ENCODE measurements around the gene PLD3. TPM values are rescaled to one million over a fixed set of nuclear protein-coding genes. Genes with fewer than 3 reads are reported as not detected.

Gene PLD3
- total and polyA plus RNA-seq, 11 donors: 109 to 375 (median 161) TPM

- intact Hi-C loops (cut with DNase I): no loop called here
- H3K4me1 ChIP-seq: no peaks in the 10 kb centered on the region
- H3K27me3 ChIP-seq: no peaks in the 10 kb centered on the region
- H3K27ac ChIP-seq: no peak overlapping the region
- H3K4me3 ChIP-seq: no peak overlapping the region
- WGBS, 4 donors: 91 to 92% (median 91%) methylated on average over 10 of the region's 10 CpGs
- ATAC-seq (no peak), DNase-seq (no peak)
- TF ChIP-seq POLR2A (IDR thresholded peaks at IDR 0.05) (no peak), CTCF (IDR thresholded peaks at IDR 0.05) (no peak)
- H3K36me3 ChIP-seq: no peaks in the 10 kb centered on the region
- no peaks in the 10 kb centered on the region for H3K9me3 ChIP-seq
These were observed 38.7 kb downstream of the PLD3 start for GRCh38 chr19:40387155-40387554.

- WGBS, 4 donors: 76 to 88% (median 78%) methylated on average over 3 of the region's 3 CpGs
- ATAC-seq: no peak
- H3K4me1 ChIP-seq: no peaks in the 10 kb centered on the region
- no peak for DNase-seq
- no peaks in the 10 kb centered on the region for H3K27me3 ChIP-seq
- intact Hi-C loops (cut with DNase I): no loop called here
- TF ChIP-seq POLR2A (IDR thresholded peaks at IDR 0.05): no peak
- no peak for TF ChIP-seq CTCF (IDR thresholded peaks at IDR 0.05)
- no peaks in the 10 kb centered on the region for H3K36me3 ChIP-seq
- H3K27ac ChIP-seq: no peak overlapping the region
- H3K9me3 ChIP-seq: no peaks in the 10 kb centered on the region
- H3K4me3 ChIP-seq: no peak overlapping the region
These were observed 40.0 kb downstream of the PLD3 start for GRCh38 chr19:40388481-40388880.

- no peak for DNase-seq
These were observed 41.0 kb downstream of the PLD3 start for GRCh38 chr19:40389404-40390083.

More at GRCh38 chr19:40389404-40390083, 41.0 kb downstream of the PLD3 start:
- no peak overlapping the region for H3K4me3 ChIP-seq
- no peak overlapping the region for H3K27ac ChIP-seq
- no peaks in the 10 kb centered on the region for H3K4me1 ChIP-seq
- no peak for ATAC-seq
- H3K9me3 ChIP-seq: no peaks in the 10 kb centered on the region
- no peaks in the 10 kb centered on the region for H3K36me3 ChIP-seq
- TF ChIP-seq CTCF (IDR thresholded peaks at IDR 0.05) (no peak), POLR2A (IDR thresholded peaks at IDR 0.05) (no peak)
- intact Hi-C loops (cut with DNase I): no loop called here
- no peaks in the 10 kb centered on the region for H3K27me3 ChIP-seq
- 95 to 97% (median 96%) methylated on average over 31 to 33 of the region's 33 CpGs for WGBS, 4 donors
